Liver (tissue), 9 donors: ENCODE measurements around the gene CLEC17A. TPM values are rescaled to one million over a fixed set of nuclear protein-coding genes. Genes with fewer than 3 reads are reported as not detected.
"Not testable (repeated sequence)": the region's sequence is repeated elsewhere in the genome, so short reads cannot be mapped to it uniquely, and the experiment has no call there.

Experiments used
- DNase-seq: peaks from one replicate; pipeline ENCODE4 v3.0.0-alpha.2; 2017; ENCODE audit warnings: low spot score
- H3K27ac ChIP-seq, 2 donors: one replicate each; pipeline ENCODE4 v1.7.0; 2013; ENCODE audit warnings: inconsistent platforms in 2 of 2, low read length in 2 of 2, control low read depth in 1 of 2, low read depth in 1 of 2, mild to moderate bottlenecking in 1 of 2
- H3K27me3 ChIP-seq, 4 donors: one replicate each; pipeline versions ENCODE4 v1.6.1 to v1.7.0; 2013; ENCODE audit warnings: low read length in 3 of 4, inconsistent platforms in 1 of 4, mild to moderate bottlenecking in 1 of 4, moderate library complexity in 1 of 4; ENCODE audit not compliant: control insufficient read depth in 4 of 4, insufficient read depth in 4 of 4
- H3K36me3 ChIP-seq, 4 donors: one replicate each; pipeline versions ENCODE4 v1.6.1 to v1.7.0; 2013; ENCODE audit warnings: low read length in 3 of 4, mild to moderate bottlenecking in 3 of 4, low read depth in 1 of 4, moderate library complexity in 1 of 4; ENCODE audit not compliant: control insufficient read depth in 4 of 4, insufficient read depth in 3 of 4
- H3K4me1 ChIP-seq, 4 donors: one replicate each; pipeline versions ENCODE4 v1.6.1 to v1.7.0; 2013; ENCODE audit warnings: low read length in 3 of 4, mild to moderate bottlenecking in 3 of 4, moderate library complexity in 1 of 4; ENCODE audit not compliant: control insufficient read depth in 4 of 4, insufficient read depth in 4 of 4
- H3K4me3 ChIP-seq, 3 donors: one replicate each; pipeline versions ENCODE4 v1.6.1 to v1.7.0; 2013; ENCODE audit warnings: low read length in 3 of 3, control low read depth in 1 of 3, low read depth in 1 of 3, mild to moderate bottlenecking in 1 of 3
- H3K9ac ChIP-seq, 2 donors: one replicate each; pipeline ENCODE4 v1.7.0; 2013; ENCODE audit warnings: low read length in 2 of 2, mild to moderate bottlenecking in 2 of 2, moderate library complexity in 2 of 2, control low read depth in 1 of 2, low read depth in 1 of 2
- H3K9me3 ChIP-seq, 4 donors: one replicate each; pipeline versions ENCODE4 v1.6.1 to v1.7.0; 2013; ENCODE audit warnings: low read length in 3 of 4; ENCODE audit not compliant: control insufficient read depth in 4 of 4
- CTCF ChIP-seq: fragments of 150-350 bp; IDR thresholded peaks from 2 replicates; pipeline ENCODE4 v1.5.1; 2017; ENCODE audit warnings: improper control_type of control experiment, low read depth, low read length; ENCODE audit not compliant: missing input control
- EGR1 ChIP-seq, 2 donors: IDR thresholded peaks; 2 replicates each; pipeline ENCODE4 v1.6.1; 2016 to 2018; ENCODE audit warnings: antibody characterized with exemption in 2 of 2, low read depth in 2 of 2
- HNF4A ChIP-seq, 2 donors: conservative IDR thresholded peaks; 2 replicates each; pipeline ENCODE4 v1.6.1; 2016; ENCODE audit warnings: antibody characterized with exemption in 2 of 2, mild to moderate bottlenecking in 2 of 2
- NR2F2 ChIP-seq: IDR thresholded peaks from 2 replicates; pipeline ENCODE4 v1.6.1; 2016; ENCODE audit warnings: antibody characterized with exemption
- RXRA ChIP-seq, 2 donors: IDR thresholded peaks; 2 replicates each; pipeline ENCODE4 v1.6.1; 2017 to 2018; ENCODE audit warnings: antibody characterized with exemption in 2 of 2, mild to moderate bottlenecking in 1 of 2
- SP1 ChIP-seq: IDR thresholded peaks from 2 replicates; pipeline ENCODE4 v1.6.1; 2018; ENCODE audit warnings: antibody characterized with exemption, mild to moderate bottlenecking
- TAF1 ChIP-seq: conservative IDR thresholded peaks from 2 replicates; pipeline ENCODE4 v1.6.1; 2016; ENCODE audit warnings: antibody characterized with exemption, mild to moderate bottlenecking
- WGBS: extraction: QIAGEN DNeasy Blood & Tissue Kit; methylation state at CpG from one replicate; pipeline ENCODE4 v1.1.7; 2013; 5-methylcytosine and 5-hydroxymethylcytosine counted together
- polyA plus RNA-seq, 2 donors: library from polyadenylated mRNA; stranded (reverse) in 1 of 2; unstranded in 1 of 2; fragments of 200-250 nt in 1 of 2; fragments of >200 nt in 1 of 2; fragmentation: Nextera tagmentation in 1 of 2; extraction: Ambion mirVana in 1 of 2; gene quantifications; one replicate each; pipeline versions ENCODE4 v1.2.1 to v1.2.3, GENCODE V29; 2013 to 2015
- total RNA-seq, 2 donors: library from RNA; depleted of rRNA; stranded (reverse); fragments of >200 nt; gene quantifications; one replicate each; pipeline ENCODE4 v1.2.3, GENCODE V29; 2014
- TF ChIP-seq, protein P1 (sequence below): IDR thresholded peaks from 2 replicates; pipeline ENCODE4 v1.6.1; 2016; ENCODE audit warnings: antibody characterized with exemption, mild to moderate bottlenecking
- TF ChIP-seq, protein P2 (sequence below): IDR thresholded peaks from 2 replicates; pipeline ENCODE4 v1.6.1; 2016; ENCODE audit warnings: antibody characterized with exemption
- TF ChIP-seq, protein P3 (sequence below): IDR thresholded peaks from 2 replicates; pipeline ENCODE4 v1.6.1; 2016; ENCODE audit warnings: antibody characterized with exemption
- donor health status: healthy.
- donor health status: healthy.
- donor health status: healthy.
- donor health status: healthy.
- donor health status: healthy.

CLEC17A gene
- total and polyA plus RNA-seq, 4 donors: 0.22 to 0.28 TPM; not detected in 2

DNA sequence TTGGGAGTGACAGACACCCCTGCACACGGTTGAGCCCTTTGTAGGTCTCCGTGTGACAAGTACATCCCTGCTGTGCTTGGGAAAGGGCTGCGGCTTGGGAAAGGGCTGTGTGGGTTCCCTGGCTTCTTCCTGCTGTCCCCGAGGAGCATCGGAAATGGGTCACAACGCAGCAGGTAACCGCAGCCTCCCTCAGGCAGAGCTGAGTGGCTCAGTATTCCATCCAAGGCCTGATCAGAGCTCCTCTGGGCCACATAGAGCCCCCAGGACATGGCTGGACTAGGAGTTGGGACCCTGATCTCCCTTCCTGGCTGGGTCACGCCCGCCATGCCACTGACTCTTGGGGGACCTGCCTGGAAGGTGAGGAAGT is 37.2 kb upstream of the CLEC17A start (continued):
- TF ChIP-seq, protein P1, sequence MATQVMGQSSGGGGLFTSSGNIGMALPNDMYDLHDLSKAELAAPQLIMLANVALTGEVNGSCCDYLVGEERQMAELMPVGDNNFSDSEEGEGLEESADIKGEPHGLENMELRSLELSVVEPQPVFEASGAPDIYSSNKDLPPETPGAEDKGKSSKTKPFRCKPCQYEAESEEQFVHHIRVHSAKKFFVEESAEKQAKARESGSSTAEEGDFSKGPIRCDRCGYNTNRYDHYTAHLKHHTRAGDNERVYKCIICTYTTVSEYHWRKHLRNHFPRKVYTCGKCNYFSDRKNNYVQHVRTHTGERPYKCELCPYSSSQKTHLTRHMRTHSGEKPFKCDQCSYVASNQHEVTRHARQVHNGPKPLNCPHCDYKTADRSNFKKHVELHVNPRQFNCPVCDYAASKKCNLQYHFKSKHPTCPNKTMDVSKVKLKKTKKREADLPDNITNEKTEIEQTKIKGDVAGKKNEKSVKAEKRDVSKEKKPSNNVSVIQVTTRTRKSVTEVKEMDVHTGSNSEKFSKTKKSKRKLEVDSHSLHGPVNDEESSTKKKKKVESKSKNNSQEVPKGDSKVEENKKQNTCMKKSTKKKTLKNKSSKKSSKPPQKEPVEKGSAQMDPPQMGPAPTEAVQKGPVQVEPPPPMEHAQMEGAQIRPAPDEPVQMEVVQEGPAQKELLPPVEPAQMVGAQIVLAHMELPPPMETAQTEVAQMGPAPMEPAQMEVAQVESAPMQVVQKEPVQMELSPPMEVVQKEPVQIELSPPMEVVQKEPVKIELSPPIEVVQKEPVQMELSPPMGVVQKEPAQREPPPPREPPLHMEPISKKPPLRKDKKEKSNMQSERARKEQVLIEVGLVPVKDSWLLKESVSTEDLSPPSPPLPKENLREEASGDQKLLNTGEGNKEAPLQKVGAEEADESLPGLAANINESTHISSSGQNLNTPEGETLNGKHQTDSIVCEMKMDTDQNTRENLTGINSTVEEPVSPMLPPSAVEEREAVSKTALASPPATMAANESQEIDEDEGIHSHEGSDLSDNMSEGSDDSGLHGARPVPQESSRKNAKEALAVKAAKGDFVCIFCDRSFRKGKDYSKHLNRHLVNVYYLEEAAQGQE: no peak
- no peak for TF ChIP-seq NR2F2
- TF ChIP-seq TAF1: no peak
- TF ChIP-seq CTCF: no peak

DNA sequence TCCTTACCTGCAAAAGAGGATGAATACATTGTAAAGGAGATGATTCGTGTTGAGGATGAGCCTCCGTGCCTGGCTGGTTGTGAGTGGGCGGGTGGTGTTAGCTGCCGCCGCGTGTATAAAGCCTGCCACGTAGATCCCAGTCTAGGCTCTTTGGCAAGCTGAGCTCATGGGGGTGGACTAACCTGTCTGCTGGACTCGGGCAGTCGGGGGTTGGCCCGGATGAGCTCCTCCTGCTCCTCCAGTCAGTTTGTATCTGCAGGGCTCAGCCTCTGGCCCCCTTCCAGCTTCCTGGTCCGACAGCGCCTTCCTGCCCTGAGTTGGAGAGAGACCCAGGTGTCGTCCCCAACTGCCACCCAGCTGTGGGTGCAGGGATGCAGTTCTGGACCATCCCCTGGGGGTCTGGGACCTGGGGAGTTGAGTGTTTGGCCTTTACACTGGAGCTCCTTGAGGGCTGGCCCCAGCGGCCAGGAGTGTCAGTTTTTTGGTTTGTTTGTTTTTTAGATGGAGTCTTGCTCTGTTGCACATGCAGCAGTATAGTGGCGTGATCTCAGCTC is 32.6 kb upstream of the CLEC17A start:
- H3K27ac ChIP-seq: peak overlapping the region; percentile 53 to 68
- no peak overlapping the region for H3K4me3 ChIP-seq
- peaks cover 19 to 48% (median 42%) of the 10 kb centered on the region in 4 donors for H3K4me1 ChIP-seq
- TF ChIP-seq RXRA (IDR thresholded peaks at IDR 0.05): peak in 1 of 2 donors; percentile 32
- TF ChIP-seq, protein P2, sequence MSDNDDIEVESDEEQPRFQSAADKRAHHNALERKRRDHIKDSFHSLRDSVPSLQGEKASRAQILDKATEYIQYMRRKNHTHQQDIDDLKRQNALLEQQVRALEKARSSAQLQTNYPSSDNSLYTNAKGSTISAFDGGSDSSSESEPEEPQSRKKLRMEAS: peak; percentile 16
- peak; percentile 47 for TF ChIP-seq SP1
- TF ChIP-seq EGR1 (IDR thresholded peaks at IDR 0.05; ENCODE audit: low read depth in 2 of 2): peak; percentile 36 to 72
- TF ChIP-seq HNF4A (conservative IDR thresholded peaks at IDR 0.05): peak; percentile 52 to 54
- TF ChIP-seq, protein P3, sequence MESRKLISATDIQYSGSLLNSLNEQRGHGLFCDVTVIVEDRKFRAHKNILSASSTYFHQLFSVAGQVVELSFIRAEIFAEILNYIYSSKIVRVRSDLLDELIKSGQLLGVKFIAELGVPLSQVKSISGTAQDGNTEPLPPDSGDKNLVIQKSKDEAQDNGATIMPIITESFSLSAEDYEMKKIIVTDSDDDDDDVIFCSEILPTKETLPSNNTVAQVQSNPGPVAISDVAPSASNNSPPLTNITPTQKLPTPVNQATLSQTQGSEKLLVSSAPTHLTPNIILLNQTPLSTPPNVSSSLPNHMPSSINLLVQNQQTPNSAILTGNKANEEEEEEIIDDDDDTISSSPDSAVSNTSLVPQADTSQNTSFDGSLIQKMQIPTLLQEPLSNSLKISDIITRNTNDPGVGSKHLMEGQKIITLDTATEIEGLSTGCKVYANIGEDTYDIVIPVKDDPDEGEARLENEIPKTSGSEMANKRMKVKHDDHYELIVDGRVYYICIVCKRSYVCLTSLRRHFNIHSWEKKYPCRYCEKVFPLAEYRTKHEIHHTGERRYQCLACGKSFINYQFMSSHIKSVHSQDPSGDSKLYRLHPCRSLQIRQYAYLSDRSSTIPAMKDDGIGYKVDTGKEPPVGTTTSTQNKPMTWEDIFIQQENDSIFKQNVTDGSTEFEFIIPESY: no peak
- H3K9ac ChIP-seq: peak overlapping the region in 1 of 2 donors; percentile 66
- no peaks in the 10 kb centered on the region for H3K9me3 ChIP-seq
- no peaks in the 10 kb centered on the region for H3K36me3 ChIP-seq
- no peak for DNase-seq
- WGBS: 30% methylated on average over 15 of the region's 15 CpGs
- no peaks in the 10 kb centered on the region for H3K27me3 ChIP-seq

DNA sequence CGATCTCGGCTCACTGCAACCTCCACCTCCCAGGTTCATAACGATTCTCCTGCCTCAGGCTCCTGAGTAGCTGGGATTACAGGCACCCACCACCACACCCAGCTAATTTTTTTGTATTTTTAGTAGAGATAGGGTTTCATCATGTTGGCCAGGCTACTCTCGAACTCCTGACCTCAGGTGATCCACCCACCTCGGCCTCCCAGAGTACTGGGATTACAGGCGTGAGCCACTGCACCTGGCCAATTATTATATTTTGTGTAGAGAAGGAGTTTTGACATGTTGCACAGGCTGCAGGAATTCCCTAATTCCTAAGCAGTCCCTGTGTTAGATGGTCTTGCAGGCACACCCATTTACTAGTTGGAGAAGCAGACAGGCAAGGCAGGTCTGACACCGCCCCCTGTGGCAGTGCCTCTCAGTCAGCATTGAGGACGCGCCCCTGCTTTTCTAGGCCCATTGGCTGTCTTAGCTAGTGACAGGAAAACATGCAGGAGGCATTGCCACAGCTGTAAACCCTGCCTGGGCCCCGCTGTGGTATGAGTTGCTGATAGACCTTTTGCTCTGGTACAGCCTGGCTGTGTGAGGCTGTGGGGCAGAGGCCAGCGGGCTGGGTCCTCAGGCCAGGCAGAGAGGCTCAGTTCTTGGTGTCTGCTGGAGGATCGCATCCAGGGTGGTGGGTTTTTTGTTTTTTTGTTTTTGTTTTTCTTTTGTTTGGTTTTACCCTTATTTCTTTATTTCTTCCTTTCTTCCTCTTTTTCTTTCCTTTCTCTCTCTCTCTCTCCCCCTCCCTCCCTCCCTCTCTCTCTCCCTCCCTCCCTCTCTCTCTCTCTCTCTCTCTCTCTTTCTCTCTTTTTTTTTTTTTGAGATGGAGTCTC is 31.5 kb upstream of the CLEC17A start:
- Histone ChIP-seq H3K27ac (peak overlapping the region in 1 of 2 donors; percentile 54), H3K4me1 (peaks cover 20 to 49% (median 39%) of the 10 kb centered on the region in 4 donors)
- not testable (repeated sequence) for H3K9me3 ChIP-seq, H3K4me3 ChIP-seq, H3K27me3 ChIP-seq, H3K9ac ChIP-seq, H3K36me3 ChIP-seq
- 67% methylated on average over 12 of the region's 12 CpGs for WGBS
- peak; percentile 74 for DNase-seq

DNA sequence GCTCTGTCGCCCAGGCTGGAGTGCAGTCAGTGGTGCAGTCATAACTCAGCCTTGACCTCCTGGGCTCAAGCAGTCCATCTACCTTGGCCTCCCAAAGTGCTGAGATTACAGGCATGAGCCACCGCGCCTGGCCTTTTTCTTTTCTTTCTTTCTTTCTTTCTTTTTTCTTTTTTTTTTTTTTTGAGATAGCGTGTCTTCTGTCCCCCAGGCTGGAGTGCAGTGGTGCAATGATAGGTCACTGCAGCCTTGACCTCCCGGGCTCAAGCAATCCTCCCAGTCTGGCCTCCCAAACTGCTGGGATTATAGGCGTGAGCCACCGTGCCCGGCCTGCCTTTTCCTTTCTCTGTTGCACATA is 30.9 kb upstream of the CLEC17A start:
- H3K9ac ChIP-seq, H3K4me3 ChIP-seq, H3K27ac ChIP-seq, H3K36me3 ChIP-seq, H3K27me3 ChIP-seq, DNase-seq, H3K9me3 ChIP-seq: not testable (repeated sequence)
- 91% methylated on average over 8 of the region's 8 CpGs for WGBS
- H3K4me1 ChIP-seq: peaks cover 24 to 54% (median 42%) of the 10 kb centered on the region in 4 donors
